PFSK-1 (cell line): ENCODE data around the gene SSX2IP.

Experiments
- FOXP2 ChIP-seq: optimal IDR thresholded peaks from 2 replicates; pipeline ENCODE3; 2011; ENCODE audit warnings: borderline replicate concordance, control low read depth, inconsistent platforms; ENCODE audit not compliant: insufficient read depth; ENCODE audit errors: extremely low read length, extremely low read depth
- POLR2AphosphoS5 ChIP-seq: IDR thresholded peaks from 2 replicates; pipeline ENCODE4 v1.6.1; 2012; ENCODE audit warnings: low read depth, mild to moderate bottlenecking, control low read depth, low read length, moderate library complexity
- SIN3A ChIP-seq: IDR thresholded peaks from 2 replicates; pipeline ENCODE4 v1.6.1; 2012; ENCODE audit warnings: mild to moderate bottlenecking, low read length, moderate library complexity, borderline replicate concordance; ENCODE audit not compliant: insufficient read depth
- TAF1 ChIP-seq: IDR thresholded peaks from 2 replicates; pipeline ENCODE4 v1.6.1; 2012; ENCODE audit warnings: low read length, control low read depth, borderline replicate concordance; ENCODE audit not compliant: insufficient read depth
- TF ChIP-seq, protein P1 (sequence below), 2 experiments: IDR thresholded peaks; 2 replicates each; pipeline versions ENCODE4 v1.6.1 to v1.8.0; 2011 to 2012; ENCODE audit warnings: low read depth in 2 of 2, low read length in 2 of 2, control low read depth in 1 of 2, inconsistent platforms in 1 of 2, mild to moderate bottlenecking in 1 of 2, moderate library complexity in 1 of 2; ENCODE audit not compliant: insufficient read depth in 1 of 2

Gene SSX2IP

DNA sequence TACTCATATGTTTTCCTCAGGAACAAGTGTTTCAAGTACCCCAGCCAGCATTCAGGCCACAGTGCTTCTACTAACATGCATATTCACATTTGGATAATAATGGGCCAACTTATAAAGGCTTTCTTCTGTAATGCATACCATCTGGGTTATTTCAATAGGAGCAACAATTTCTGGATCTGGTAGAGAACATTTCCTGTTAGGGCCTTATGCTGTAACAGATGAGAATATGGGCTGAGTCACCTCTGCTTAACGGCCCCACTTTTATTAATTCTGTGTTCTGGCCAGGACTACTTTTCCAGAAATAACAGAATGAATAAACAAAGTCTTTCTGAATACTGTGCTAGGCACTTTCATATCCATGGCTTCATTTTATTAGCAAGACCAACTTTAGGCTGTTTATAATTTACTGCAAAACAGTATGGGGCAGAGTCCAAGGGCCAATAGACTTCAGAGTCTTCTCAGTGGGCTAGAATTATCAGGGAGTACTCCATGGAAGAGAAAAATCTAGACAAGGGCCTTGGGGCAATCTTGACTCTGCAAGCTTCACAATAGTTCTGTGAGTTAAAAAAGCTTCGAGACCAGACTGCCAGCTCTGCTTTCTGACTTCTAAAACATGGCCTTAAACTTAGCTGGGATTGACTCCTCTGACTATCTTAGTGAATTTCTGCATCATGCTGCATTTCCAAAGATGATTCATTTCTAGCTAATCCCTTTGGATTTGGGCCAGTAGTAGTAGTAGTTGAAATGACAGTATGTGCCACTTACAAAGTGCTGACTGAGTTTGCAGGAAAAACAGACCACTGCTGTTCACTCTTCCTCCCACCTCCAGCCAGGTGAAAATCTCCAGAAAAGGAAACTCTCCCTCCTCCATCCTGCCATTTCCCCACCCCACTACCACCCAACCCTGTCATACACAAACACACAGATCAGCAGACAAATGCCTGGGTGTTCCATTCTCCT is 8.2 kb upstream of the SSX2IP start:
- TF ChIP-seq FOXP2 (no peak), SIN3A (no peak), TAF1 (no peak)

DNA sequence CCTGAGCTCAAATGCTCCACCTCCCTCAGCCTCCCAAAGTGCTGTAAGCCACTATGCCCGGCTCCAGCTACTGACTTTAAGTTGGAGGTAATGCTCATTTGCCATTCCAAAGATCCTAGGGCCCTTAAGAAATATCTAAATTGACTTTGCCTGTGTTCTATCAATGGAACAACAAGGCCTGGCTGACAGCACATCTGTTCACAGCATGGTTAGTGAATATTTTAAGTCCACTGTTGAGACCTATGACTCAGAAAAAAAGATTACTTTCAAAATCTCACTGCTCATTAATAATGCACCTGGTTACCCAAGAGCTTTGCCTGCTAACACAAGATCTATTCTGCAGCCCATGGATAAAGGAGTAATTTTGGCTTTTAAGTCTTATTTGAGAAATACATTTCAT is 3.5 kb upstream of the SSX2IP start:
- TF ChIP-seq SIN3A (no peak), TAF1 (no peak), FOXP2 (no peak), POLR2AphosphoS5 (no peak)
- TF ChIP-seq, protein P1, sequence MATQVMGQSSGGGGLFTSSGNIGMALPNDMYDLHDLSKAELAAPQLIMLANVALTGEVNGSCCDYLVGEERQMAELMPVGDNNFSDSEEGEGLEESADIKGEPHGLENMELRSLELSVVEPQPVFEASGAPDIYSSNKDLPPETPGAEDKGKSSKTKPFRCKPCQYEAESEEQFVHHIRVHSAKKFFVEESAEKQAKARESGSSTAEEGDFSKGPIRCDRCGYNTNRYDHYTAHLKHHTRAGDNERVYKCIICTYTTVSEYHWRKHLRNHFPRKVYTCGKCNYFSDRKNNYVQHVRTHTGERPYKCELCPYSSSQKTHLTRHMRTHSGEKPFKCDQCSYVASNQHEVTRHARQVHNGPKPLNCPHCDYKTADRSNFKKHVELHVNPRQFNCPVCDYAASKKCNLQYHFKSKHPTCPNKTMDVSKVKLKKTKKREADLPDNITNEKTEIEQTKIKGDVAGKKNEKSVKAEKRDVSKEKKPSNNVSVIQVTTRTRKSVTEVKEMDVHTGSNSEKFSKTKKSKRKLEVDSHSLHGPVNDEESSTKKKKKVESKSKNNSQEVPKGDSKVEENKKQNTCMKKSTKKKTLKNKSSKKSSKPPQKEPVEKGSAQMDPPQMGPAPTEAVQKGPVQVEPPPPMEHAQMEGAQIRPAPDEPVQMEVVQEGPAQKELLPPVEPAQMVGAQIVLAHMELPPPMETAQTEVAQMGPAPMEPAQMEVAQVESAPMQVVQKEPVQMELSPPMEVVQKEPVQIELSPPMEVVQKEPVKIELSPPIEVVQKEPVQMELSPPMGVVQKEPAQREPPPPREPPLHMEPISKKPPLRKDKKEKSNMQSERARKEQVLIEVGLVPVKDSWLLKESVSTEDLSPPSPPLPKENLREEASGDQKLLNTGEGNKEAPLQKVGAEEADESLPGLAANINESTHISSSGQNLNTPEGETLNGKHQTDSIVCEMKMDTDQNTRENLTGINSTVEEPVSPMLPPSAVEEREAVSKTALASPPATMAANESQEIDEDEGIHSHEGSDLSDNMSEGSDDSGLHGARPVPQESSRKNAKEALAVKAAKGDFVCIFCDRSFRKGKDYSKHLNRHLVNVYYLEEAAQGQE (IDR thresholded peaks at IDR 0.05; ENCODE audit: insufficient read depth in 1 of 2, low read depth in 2 of 2, low read length in 2 of 2) = no peak

DNA sequence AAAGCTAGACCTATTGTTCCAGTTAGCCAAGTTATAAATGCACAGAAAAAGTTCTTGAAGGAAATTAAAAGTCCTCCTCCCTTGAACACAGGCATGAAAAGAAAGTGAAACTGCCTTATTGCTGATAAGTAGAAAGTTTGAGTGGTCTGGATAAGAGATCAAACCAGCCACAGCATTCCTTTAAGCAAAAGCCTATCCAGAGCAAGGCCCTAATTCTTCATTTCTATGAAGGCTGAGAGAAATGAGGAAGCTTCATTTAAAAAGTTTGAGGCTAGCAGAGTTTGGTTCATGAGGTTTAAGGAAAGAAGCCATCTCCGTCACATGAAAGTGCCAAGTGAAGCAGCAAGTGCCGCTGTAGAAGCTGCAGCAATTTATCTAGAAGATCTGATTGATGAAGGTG is 2.7 kb upstream of the SSX2IP start:
- TF ChIP-seq SIN3A (no peak), TAF1 (no peak), FOXP2 (no peak), POLR2AphosphoS5 (no peak)
- TF ChIP-seq, protein P1 (IDR thresholded peaks at IDR 0.05; ENCODE audit: insufficient read depth in 1 of 2, low read depth in 2 of 2, low read length in 2 of 2) = no peak

DNA sequence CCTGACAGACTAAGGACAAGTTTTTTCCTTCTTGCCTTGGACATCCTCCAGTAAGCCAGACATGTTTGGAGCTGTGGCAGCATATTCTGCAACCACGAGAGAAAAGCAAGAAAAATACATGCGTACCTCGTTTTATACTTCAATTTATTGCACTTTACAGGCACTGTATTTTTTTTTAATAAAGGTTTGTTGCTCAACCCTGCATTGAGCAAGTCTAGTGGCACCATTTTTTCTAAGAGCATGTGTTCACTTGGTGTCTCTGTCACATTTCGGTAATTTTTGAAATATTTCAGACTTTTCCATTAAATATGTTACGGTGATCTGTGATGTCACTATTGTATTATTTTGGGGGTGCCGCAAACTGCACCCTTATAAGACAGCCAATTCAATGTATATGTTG is 2.1 kb upstream of the SSX2IP start:
- TF ChIP-seq FOXP2 (no peak), SIN3A (no peak), TAF1 (no peak), POLR2AphosphoS5 (no peak)
- TF ChIP-seq, protein P1 (IDR thresholded peaks at IDR 0.05; ENCODE audit: insufficient read depth in 1 of 2, low read depth in 2 of 2, low read length in 2 of 2) = no peak

DNA sequence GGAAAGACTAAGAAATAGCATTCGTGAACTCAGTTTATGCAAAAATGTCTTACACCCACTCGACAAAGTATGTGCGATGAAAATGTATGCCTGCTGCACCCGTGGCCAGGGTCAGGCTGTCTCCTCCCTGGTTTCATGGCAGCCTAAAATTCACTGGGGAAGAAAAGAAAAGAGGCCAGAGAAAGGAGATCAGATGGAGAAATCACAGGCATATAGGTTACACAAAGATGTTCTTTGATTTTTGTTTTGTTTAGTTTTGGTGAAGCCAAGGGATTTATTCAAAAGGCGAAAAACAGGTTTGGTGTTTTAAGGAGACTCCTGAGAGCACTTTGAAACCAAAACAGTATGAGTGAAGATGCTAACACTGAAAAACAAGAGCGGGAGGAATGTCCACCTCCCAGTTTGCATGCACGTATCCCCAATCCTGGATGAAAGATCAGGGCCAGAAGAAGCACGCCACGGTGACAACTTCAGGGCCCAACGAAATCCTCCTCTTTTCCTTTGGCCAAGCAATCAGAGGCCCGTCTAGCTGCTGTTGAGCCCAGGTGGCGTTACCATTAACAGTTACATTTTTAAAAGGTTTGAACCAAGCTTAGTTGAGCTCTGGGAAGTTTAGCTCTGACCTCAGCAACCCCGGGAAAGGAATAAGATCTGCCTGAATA is 992 bp upstream of the SSX2IP start:
- no peak for TF ChIP-seq SIN3A
- TF ChIP-seq, protein P1 (IDR thresholded peaks at IDR 0.05; ENCODE audit: insufficient read depth in 1 of 2, low read depth in 2 of 2, low read length in 2 of 2) = no peak
- TF ChIP-seq POLR2AphosphoS5 = no peak
- TF ChIP-seq FOXP2 = no peak
- no peak for TF ChIP-seq TAF1
